Caco-2 (cell line): ENCODE results near the gene ELN. TPM values are rescaled to one million over a fixed set of nuclear protein-coding genes. Genes with fewer than 3 reads are reported as not detected.

Experiments
- BruUV-seq: library from RNA; stranded (reverse); fragments of 400-500 nt; replicated peaks from 2 replicates; lab custom pipeline; 2021; lab: Mats Ljungman, UMichigan
- CTCF ChIA-PET: fragments of 300-600 bp; sonication (Branson Sonifier 250); formaldehyde crosslinking; loops from one replicate; lab custom pipeline; 2022; ENCODE audit warnings: antibody characterized with exemption; lab: Charles Lee
- POLR2A ChIA-PET: fragments of 300-600 bp; sonication (Branson Sonifier 250); formaldehyde crosslinking; loops from one replicate; lab custom pipeline; 2022; ENCODE audit warnings: antibody characterized with exemption; lab: Charles Lee
- DNase-seq, 2 experiments: peaks; one replicate each; pipeline versions ENCODE4 v3.0.0 to v3.0.0-alpha.2; 2020 to 2022
- H3K27me3 ChIP-seq: replicated peaks from 2 replicates; pipeline ENCODE4 v1.6.0; 2011; ENCODE audit warnings: low read length; ENCODE audit not compliant: control insufficient read depth, insufficient read depth
- H3K36me3 ChIP-seq: 2 replicates; pipeline ENCODE4 v1.5.1; 2011; ENCODE audit warnings: low read length; ENCODE audit not compliant: control insufficient read depth, insufficient read depth
- H3K4me1 ChIP-seq: fragments of 250-450 bp; sonication (Bioruptor Pico); 2 replicates; pipeline ENCODE4 v1.5.1; 2020; ENCODE audit warnings: mild to moderate bottlenecking
- H3K4me3 ChIP-seq: 2 replicates; pipeline ENCODE4 v1.5.1; 2011; ENCODE audit warnings: low read depth, mild to moderate bottlenecking, control low read depth, low read length
- H3K9me3 ChIP-seq: fragments of 250-450 bp; sonication (Bioruptor Pico); 2 replicates; pipeline ENCODE4 v1.5.1; 2020; ENCODE audit warnings: mild to moderate bottlenecking, moderate library complexity
- H3K27ac Mint-ChIP-seq: one replicate; pipeline ENCODE4 v1.8.0; 2022; ENCODE audit warnings: mixed read lengths; ENCODE audit not compliant: unreplicated experiment
- H3K27me3 Mint-ChIP-seq: one replicate; pipeline ENCODE4 v1.8.0; 2022; ENCODE audit warnings: mixed read lengths; ENCODE audit not compliant: insufficient read depth, unreplicated experiment
- H3K36me3 Mint-ChIP-seq: one replicate; pipeline ENCODE4 v1.8.0; 2022; ENCODE audit warnings: mild to moderate bottlenecking, mixed read lengths; ENCODE audit not compliant: insufficient read depth, unreplicated experiment
- H3K4me1 Mint-ChIP-seq: one replicate; pipeline ENCODE4 v1.8.0; 2022; ENCODE audit warnings: low read depth, mixed read lengths; ENCODE audit not compliant: unreplicated experiment
- H3K4me3 Mint-ChIP-seq: one replicate; pipeline ENCODE4 v1.8.0; 2022; ENCODE audit warnings: mild to moderate bottlenecking, moderate library complexity, mixed read lengths; ENCODE audit not compliant: unreplicated experiment
- H3K9me3 Mint-ChIP-seq: one replicate; pipeline ENCODE4 v1.8.0; 2022; ENCODE audit warnings: mixed read lengths; ENCODE audit not compliant: unreplicated experiment
- intact Hi-C: fragments of 100-400 bp; cut with micrococcal nuclease; formaldehyde crosslinking; loops from one replicate; pipeline ENCODE4 v1.10.0; 2022; ENCODE audit not compliant: unreplicated experiment
- total RNA-seq: library from RNA; stranded (reverse); gene quantifications from 2 replicates; pipeline ENCODE4 v1.2.3, GENCODE V29; 2022
- TF ChIP-seq, protein P1 (sequence below), 2 experiments: fragments of 200-600 bp in 1 of 2; IDR thresholded peaks; 1 replicate in 1 of 2; 2 replicates in 1 of 2; pipeline versions ENCODE4 v1.5.1 to v1.8.0; 2011 to 2022; ENCODE audit warnings: antibody characterized with exemption in 1 of 2, control low read depth in 1 of 2, inconsistent platforms in 1 of 2, low read depth in 1 of 2, low read length in 1 of 2, mild to moderate bottlenecking in 1 of 2, moderate library complexity in 1 of 2; ENCODE audit not compliant: insufficient read depth in 1 of 2, severe bottlenecking in 1 of 2, unreplicated experiment in 1 of 2

ELN gene
- total RNA-seq, 1 experiment from 2014 or later, result not detected

DNA sequence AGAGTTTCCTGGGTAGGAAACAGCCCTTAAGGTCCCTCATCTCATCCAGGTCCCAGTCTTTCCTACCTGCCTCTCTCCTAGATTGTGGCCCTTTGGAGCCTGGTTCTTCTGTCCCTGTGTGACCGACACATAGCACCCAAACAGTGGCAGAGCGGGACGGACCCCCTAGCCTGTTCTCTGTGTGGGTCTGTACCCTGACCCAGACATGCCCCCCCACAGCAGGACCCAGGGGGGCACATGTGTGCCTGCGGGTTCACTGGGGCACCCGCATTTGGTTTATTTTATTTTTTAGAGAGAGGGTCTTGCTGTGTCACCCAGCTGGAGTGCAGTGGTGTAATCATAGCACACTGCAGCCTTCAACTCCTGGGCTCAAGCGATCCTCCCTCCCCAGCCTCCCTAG, 67.2 kb downstream of the ELN start:
- no peak overlapping the region for H3K27ac Mint-ChIP-seq
- ChIA-PET CTCF (no interaction called here), POLR2A (no interaction called here)
- peaks cover 23% of the 10 kb centered on the region for H3K36me3 Mint-ChIP-seq
- Histone ChIP-seq H3K9me3 (no peaks in the 10 kb centered on the region), H3K27me3 (no peaks in the 10 kb centered on the region), H3K4me1 (no peaks in the 10 kb centered on the region), H3K36me3 (peaks cover 2% of the 10 kb centered on the region; the same call in 1 of the 2 replicates), H3K4me3 (no peak overlapping the region)
- intact Hi-C loops, result no loop called here
- TF ChIP-seq, protein P1, sequence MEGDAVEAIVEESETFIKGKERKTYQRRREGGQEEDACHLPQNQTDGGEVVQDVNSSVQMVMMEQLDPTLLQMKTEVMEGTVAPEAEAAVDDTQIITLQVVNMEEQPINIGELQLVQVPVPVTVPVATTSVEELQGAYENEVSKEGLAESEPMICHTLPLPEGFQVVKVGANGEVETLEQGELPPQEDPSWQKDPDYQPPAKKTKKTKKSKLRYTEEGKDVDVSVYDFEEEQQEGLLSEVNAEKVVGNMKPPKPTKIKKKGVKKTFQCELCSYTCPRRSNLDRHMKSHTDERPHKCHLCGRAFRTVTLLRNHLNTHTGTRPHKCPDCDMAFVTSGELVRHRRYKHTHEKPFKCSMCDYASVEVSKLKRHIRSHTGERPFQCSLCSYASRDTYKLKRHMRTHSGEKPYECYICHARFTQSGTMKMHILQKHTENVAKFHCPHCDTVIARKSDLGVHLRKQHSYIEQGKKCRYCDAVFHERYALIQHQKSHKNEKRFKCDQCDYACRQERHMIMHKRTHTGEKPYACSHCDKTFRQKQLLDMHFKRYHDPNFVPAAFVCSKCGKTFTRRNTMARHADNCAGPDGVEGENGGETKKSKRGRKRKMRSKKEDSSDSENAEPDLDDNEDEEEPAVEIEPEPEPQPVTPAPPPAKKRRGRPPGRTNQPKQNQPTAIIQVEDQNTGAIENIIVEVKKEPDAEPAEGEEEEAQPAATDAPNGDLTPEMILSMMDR (IDR thresholded peaks at IDR 0.05; ENCODE audit: insufficient read depth in 1 of 2, low read depth in 1 of 2, low read length in 1 of 2, severe bottlenecking in 1 of 2, unreplicated experiment in 1 of 2), result no peak
- H3K9me3 Mint-ChIP-seq, result no peaks in the 10 kb centered on the region
- no peak for DNase-seq
- no peak overlapping the region for H3K4me3 Mint-ChIP-seq
- BruUV-seq, result no TSS peak
- no peaks in the 10 kb centered on the region for H3K27me3 Mint-ChIP-seq
- H3K4me1 Mint-ChIP-seq, result no peaks in the 10 kb centered on the region

DNA sequence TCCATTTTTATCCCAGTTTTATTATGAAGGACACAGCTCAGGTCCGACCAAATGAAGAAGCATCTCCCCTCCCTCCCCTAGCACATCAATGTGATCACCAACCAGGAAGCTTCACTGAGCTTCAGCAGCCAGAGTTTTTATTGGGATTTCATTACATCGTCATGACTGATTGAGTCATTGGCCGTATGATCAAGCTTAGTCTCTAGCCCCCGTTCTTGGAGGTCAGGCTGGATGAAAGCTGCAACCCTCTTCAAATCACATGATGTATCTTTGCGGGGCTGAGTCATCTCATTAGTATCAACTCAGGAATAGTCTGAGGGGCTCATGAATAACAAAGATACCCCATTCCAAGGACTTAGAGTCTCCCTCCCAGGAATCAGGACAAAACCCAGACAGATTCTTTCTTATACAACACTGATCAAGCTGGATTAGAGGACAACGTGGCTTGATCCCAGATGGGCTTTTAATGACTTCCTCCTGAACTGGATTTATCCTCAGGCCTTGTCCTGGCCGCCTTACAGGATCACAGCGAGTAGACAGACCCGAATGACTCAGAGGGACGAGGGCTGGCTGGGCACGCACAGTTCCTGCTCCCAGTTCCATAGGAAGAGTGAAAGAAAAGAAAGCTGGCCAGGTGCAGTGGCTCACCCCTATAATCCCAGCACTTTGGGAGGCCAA, 70.1 kb downstream of the ELN start:
- no peaks in the 10 kb centered on the region for H3K27me3 Mint-ChIP-seq
- H3K36me3 Mint-ChIP-seq, result peaks cover 23% of the 10 kb centered on the region
- H3K4me1 ChIP-seq, result no peaks in the 10 kb centered on the region
- no peaks in the 10 kb centered on the region for H3K27me3 ChIP-seq
- no TSS peak for BruUV-seq
- intact Hi-C loops, result no loop called here
- no peak overlapping the region for H3K4me3 Mint-ChIP-seq
- ChIA-PET POLR2A (no interaction called here), CTCF (no interaction called here)
- H3K4me1 Mint-ChIP-seq, result no peaks in the 10 kb centered on the region
- DNase-seq, result no peak
- no peaks in the 10 kb centered on the region for H3K9me3 ChIP-seq
- H3K9me3 Mint-ChIP-seq, result no peaks in the 10 kb centered on the region
- H3K4me3 ChIP-seq, result no peak overlapping the region
- TF ChIP-seq, protein P1 (IDR thresholded peaks at IDR 0.05; ENCODE audit: insufficient read depth in 1 of 2, low read depth in 1 of 2, low read length in 1 of 2, severe bottlenecking in 1 of 2, unreplicated experiment in 1 of 2), result no peak
- H3K27ac Mint-ChIP-seq, result no peak overlapping the region
- H3K36me3 ChIP-seq, result peaks cover 2% of the 10 kb centered on the region; the same call in 1 of the 2 replicates

DNA sequence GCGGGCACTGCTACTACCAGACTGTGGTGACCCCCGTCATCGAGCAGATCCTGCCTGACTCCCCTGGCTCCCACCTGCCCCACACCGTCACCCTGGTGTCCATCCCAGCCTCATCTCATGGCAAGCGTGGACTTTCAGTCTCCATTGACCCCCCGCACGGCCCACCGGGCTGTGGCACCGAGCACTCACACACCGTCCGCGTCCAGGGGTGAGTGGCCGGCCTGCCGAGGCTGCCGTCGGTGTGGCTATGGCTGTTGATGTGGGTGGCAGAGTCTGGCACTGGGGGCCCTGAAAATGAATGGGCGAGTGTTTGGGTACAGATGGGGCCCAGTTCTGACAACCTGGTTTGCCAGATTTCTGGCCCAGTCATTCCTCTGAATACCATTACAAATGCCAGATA, 71.1 kb downstream of the ELN start:
- Histone ChIP-seq H3K27me3 (no peaks in the 10 kb centered on the region), H3K36me3 (peaks cover 2% of the 10 kb centered on the region; the same call in 1 of the 2 replicates), H3K4me3 (no peak overlapping the region), H3K9me3 (no peaks in the 10 kb centered on the region), H3K4me1 (no peaks in the 10 kb centered on the region)
- ChIA-PET CTCF (no interaction called here), POLR2A (no interaction called here)
- no peak overlapping the region for H3K27ac Mint-ChIP-seq
- peaks cover 21% of the 10 kb centered on the region for H3K36me3 Mint-ChIP-seq
- H3K9me3 Mint-ChIP-seq, result no peaks in the 10 kb centered on the region
- intact Hi-C loops, result no loop called here
- DNase-seq, result no peak
- no peaks in the 10 kb centered on the region for H3K27me3 Mint-ChIP-seq
- BruUV-seq, result no TSS peak
- no peak overlapping the region for H3K4me3 Mint-ChIP-seq
- TF ChIP-seq, protein P1 (IDR thresholded peaks at IDR 0.05; ENCODE audit: insufficient read depth in 1 of 2, low read depth in 1 of 2, low read length in 1 of 2, severe bottlenecking in 1 of 2, unreplicated experiment in 1 of 2), result no peak
- H3K4me1 Mint-ChIP-seq, result no peaks in the 10 kb centered on the region
